Measurements from ENCODE around the gene LRP1. TPM values are rescaled to one million over a fixed set of nuclear protein-coding genes. Genes with fewer than 3 reads are reported as not detected.

The LRP1 gene
- total RNA-seq, 1 donor from 2014 or later: 138 TPM

DNA sequence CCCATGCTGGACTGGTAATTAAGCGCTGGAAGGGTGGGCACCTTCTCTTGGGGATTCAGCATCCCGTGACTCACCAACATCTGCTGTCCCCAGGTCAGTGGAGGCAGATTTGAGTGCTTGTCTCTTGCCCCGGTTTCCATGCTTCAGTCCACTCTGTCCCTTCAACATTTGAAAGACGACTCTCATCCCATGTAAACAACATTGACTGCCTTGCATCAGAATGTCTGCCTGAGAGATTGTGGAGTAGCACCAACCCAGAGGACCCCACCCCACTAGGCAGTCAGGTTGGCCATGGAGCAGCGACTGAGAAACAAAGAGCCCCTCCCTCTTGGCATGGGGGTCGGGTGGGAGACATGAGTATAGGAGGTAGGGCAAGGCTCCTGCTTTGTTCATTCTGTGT lies 127.6 kb downstream of the LRP1 start:
- TF ChIP-seq, protein P1, sequence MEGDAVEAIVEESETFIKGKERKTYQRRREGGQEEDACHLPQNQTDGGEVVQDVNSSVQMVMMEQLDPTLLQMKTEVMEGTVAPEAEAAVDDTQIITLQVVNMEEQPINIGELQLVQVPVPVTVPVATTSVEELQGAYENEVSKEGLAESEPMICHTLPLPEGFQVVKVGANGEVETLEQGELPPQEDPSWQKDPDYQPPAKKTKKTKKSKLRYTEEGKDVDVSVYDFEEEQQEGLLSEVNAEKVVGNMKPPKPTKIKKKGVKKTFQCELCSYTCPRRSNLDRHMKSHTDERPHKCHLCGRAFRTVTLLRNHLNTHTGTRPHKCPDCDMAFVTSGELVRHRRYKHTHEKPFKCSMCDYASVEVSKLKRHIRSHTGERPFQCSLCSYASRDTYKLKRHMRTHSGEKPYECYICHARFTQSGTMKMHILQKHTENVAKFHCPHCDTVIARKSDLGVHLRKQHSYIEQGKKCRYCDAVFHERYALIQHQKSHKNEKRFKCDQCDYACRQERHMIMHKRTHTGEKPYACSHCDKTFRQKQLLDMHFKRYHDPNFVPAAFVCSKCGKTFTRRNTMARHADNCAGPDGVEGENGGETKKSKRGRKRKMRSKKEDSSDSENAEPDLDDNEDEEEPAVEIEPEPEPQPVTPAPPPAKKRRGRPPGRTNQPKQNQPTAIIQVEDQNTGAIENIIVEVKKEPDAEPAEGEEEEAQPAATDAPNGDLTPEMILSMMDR (conservative IDR thresholded peaks at IDR 0.05): no peak
- Mint-ChIP-seq H3K4me3 (no peak overlapping the region), H3K9me3 (no peaks in the 10 kb centered on the region), H3K27me3 (no peaks in the 10 kb centered on the region), H3K36me3 (peaks cover 18% of the 10 kb centered on the region), H3K27ac (no peak overlapping the region), H3K4me1 (ENCODE audit: unreplicated experiment) (peaks cover 15% of the 10 kb centered on the region)
- DNase-seq (ENCODE audit: extremely low spot score, unreplicated experiment): no peak

- Mint-ChIP-seq H3K27me3 (no peaks in the 10 kb centered on the region), H3K4me3 (no peak overlapping the region), H3K27ac (no peak overlapping the region), H3K9me3 (no peaks in the 10 kb centered on the region), H3K36me3 (peaks cover 22% of the 10 kb centered on the region), H3K4me1 (ENCODE audit: unreplicated experiment) (peaks cover 10% of the 10 kb centered on the region)
- TF ChIP-seq, protein P1 (conservative IDR thresholded peaks at IDR 0.05): no peak
- no peak for DNase-seq (ENCODE audit: extremely low spot score, unreplicated experiment)
Measured at GRCh38 chr12:57258977-57259970, 131.0 kb downstream of the LRP1 start.

GRCh38 chr12:57260366-57260765 lies 132.1 kb downstream of the LRP1 start:
- TF ChIP-seq, protein P1 (conservative IDR thresholded peaks at IDR 0.05): no peak
- DNase-seq (ENCODE audit: extremely low spot score, unreplicated experiment): no peak
- H3K27ac Mint-ChIP-seq: no peak overlapping the region
- peaks cover 10% of the 10 kb centered on the region for H3K4me1 Mint-ChIP-seq (ENCODE audit: unreplicated experiment)
- no peaks in the 10 kb centered on the region for H3K27me3 Mint-ChIP-seq
- no peak overlapping the region for H3K4me3 Mint-ChIP-seq
- H3K9me3 Mint-ChIP-seq: no peaks in the 10 kb centered on the region
- H3K36me3 Mint-ChIP-seq: peaks cover 19% of the 10 kb centered on the region

GRCh38 chr12:57261428-57261865 lies 133.2 kb downstream of the LRP1 start:
- Mint-ChIP-seq H3K9me3 (no peaks in the 10 kb centered on the region), H3K4me3 (no peak overlapping the region), H3K4me1 (ENCODE audit: unreplicated experiment) (peaks cover 6% of the 10 kb centered on the region), H3K27ac (no peak overlapping the region), H3K27me3 (no peaks in the 10 kb centered on the region), H3K36me3 (peaks cover 13% of the 10 kb centered on the region)
- no peak for DNase-seq (ENCODE audit: extremely low spot score, unreplicated experiment)
- TF ChIP-seq, protein P1 (conservative IDR thresholded peaks at IDR 0.05): no peak

DNA sequence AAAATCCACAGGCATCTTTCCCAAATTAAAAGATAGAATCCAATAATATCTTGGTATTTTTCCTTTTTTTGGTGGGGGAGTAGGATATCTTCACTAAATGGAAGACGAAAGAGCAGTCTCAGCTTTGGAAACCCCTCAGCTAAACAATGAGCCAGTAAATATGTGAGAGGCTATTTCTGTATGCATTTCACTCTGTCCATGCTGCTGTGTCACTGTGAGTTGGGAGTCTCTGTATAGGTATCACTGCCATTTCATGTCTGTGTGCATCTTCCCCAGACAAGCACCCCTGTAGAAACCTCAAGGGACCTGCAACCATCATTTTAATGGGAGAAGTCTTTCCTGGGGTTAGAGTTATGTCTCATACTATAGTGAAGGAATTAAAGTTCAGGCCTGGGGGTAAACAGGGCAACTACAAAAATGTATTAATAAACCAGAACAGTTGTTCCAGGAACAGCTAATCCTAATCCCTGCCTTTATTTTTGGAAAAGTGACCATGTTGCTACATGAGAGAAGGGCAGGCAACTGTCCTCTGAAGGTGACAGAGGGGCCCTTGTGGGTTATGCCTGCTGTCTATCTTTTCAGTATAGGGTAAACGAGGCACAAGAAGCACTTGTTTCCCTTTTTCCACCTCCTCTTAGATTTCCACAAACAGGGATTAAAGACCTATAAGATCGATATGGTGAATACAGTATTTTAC lies 134.0 kb downstream of the LRP1 start:
- Mint-ChIP-seq H3K36me3 (peaks cover 14% of the 10 kb centered on the region), H3K27me3 (no peaks in the 10 kb centered on the region), H3K4me3 (no peak overlapping the region), H3K9me3 (no peaks in the 10 kb centered on the region), H3K4me1 (ENCODE audit: unreplicated experiment) (peaks cover 5% of the 10 kb centered on the region), H3K27ac (no peak overlapping the region)
- DNase-seq (ENCODE audit: extremely low spot score, unreplicated experiment): no peak
- TF ChIP-seq, protein P1 (conservative IDR thresholded peaks at IDR 0.05): no peak

Small RNAs within 50 kb of the gene (microRNA-seq; reads per million reads assigned to microRNA genes)
- 3.0 reads per million, percentile 5 among the genes with 10 or more reads in this experiment for gene MIR1228

Other genes starting within 250 kb of the LRP1 start
- gene SDR9C7, start 194.1 kb upstream of the LRP1 start, total RNA-seq (ENCODE audit: low replicate concordance): 0.22 and 0.26 TPM in 2 replicates
- gene RDH16, start 170.9 kb upstream of the LRP1 start, total RNA-seq (ENCODE audit: low replicate concordance): 0.43 and 0.68 TPM in 2 replicates
- gene ZBTB39, start 121.9 kb upstream of the LRP1 start, total RNA-seq (ENCODE audit: low replicate concordance): 13.2 and 18.1 TPM in 2 replicates
- 2.9 and 3.1 TPM in 2 replicates for gene TAC3, start 112.0 kb upstream of the LRP1 start, total RNA-seq (ENCODE audit: low replicate concordance)
- 4.3 and 19.4 TPM in 2 replicates for gene MYO1A, start 78.4 kb upstream of the LRP1 start, total RNA-seq (ENCODE audit: low replicate concordance)
- gene NEMP1, start 49.7 kb upstream of the LRP1 start, total RNA-seq (ENCODE audit: low replicate concordance): 17.4 and 32.0 TPM in 2 replicates
- gene NAB2, start 39.4 kb upstream of the LRP1 start, total RNA-seq (ENCODE audit: low replicate concordance): 48.3 and 49.7 TPM in 2 replicates
- 83.4 and 167 TPM in 2 replicates for gene STAT6, start 17.1 kb upstream of the LRP1 start, total RNA-seq (ENCODE audit: low replicate concordance)
- not detected in 2 replicates for gene LRP1-AS, start 19.1 kb downstream of the LRP1 start, total RNA-seq (ENCODE audit: low replicate concordance)
- 15.1 and 45.5 TPM in 2 replicates for gene NXPH4, start 88.3 kb downstream of the LRP1 start, total RNA-seq (ENCODE audit: low replicate concordance)
- gene SHMT2, start 101.2 kb downstream of the LRP1 start, total RNA-seq (ENCODE audit: low replicate concordance): 108 and 131 TPM in 2 replicates
- gene STAC3, start 122.7 kb downstream of the LRP1 start, total RNA-seq (ENCODE audit: low replicate concordance): 1.6 and 4.8 TPM in 2 replicates